Caco-2 (cell line): ENCODE results near the gene SRGAP2. TPM values are rescaled to one million over a fixed set of nuclear protein-coding genes. Genes with fewer than 3 reads are reported as not detected.
"Not testable (repeated sequence)": the region's sequence is repeated elsewhere in the genome, so short reads cannot be mapped to it uniquely, and the experiment has no call there.

Source experiments
- BruUV-seq: library from RNA; stranded (reverse); fragments of 400-500 nt; replicated peaks from 2 replicates; lab custom pipeline; 2021; lab: Mats Ljungman, UMichigan
- CTCF ChIA-PET: fragments of 300-600 bp; sonication (Branson Sonifier 250); formaldehyde crosslinking; loops from one replicate; lab custom pipeline; 2022; ENCODE audit warnings: antibody characterized with exemption; lab: Charles Lee
- POLR2A ChIA-PET: fragments of 300-600 bp; sonication (Branson Sonifier 250); formaldehyde crosslinking; loops from one replicate; lab custom pipeline; 2022; ENCODE audit warnings: antibody characterized with exemption; lab: Charles Lee
- DNase-seq, 2 experiments: peaks; one replicate each; pipeline versions ENCODE4 v3.0.0 to v3.0.0-alpha.2; 2020 to 2022
- H3K27me3 ChIP-seq: replicated peaks from 2 replicates; pipeline ENCODE4 v1.6.0; 2011; ENCODE audit warnings: low read length; ENCODE audit not compliant: control insufficient read depth, insufficient read depth
- H3K36me3 ChIP-seq: 2 replicates; pipeline ENCODE4 v1.5.1; 2011; ENCODE audit warnings: low read length; ENCODE audit not compliant: control insufficient read depth, insufficient read depth
- H3K4me1 ChIP-seq: fragments of 250-450 bp; sonication (Bioruptor Pico); 2 replicates; pipeline ENCODE4 v1.5.1; 2020; ENCODE audit warnings: mild to moderate bottlenecking
- H3K4me3 ChIP-seq: 2 replicates; pipeline ENCODE4 v1.5.1; 2011; ENCODE audit warnings: low read depth, mild to moderate bottlenecking, control low read depth, low read length
- H3K9me3 ChIP-seq: fragments of 250-450 bp; sonication (Bioruptor Pico); 2 replicates; pipeline ENCODE4 v1.5.1; 2020; ENCODE audit warnings: mild to moderate bottlenecking, moderate library complexity
- H3K27ac Mint-ChIP-seq: one replicate; pipeline ENCODE4 v1.8.0; 2022; ENCODE audit warnings: mixed read lengths; ENCODE audit not compliant: unreplicated experiment
- H3K27me3 Mint-ChIP-seq: one replicate; pipeline ENCODE4 v1.8.0; 2022; ENCODE audit warnings: mixed read lengths; ENCODE audit not compliant: insufficient read depth, unreplicated experiment
- H3K36me3 Mint-ChIP-seq: one replicate; pipeline ENCODE4 v1.8.0; 2022; ENCODE audit warnings: mild to moderate bottlenecking, mixed read lengths; ENCODE audit not compliant: insufficient read depth, unreplicated experiment
- H3K4me1 Mint-ChIP-seq: one replicate; pipeline ENCODE4 v1.8.0; 2022; ENCODE audit warnings: low read depth, mixed read lengths; ENCODE audit not compliant: unreplicated experiment
- H3K4me3 Mint-ChIP-seq: one replicate; pipeline ENCODE4 v1.8.0; 2022; ENCODE audit warnings: mild to moderate bottlenecking, moderate library complexity, mixed read lengths; ENCODE audit not compliant: unreplicated experiment
- H3K9me3 Mint-ChIP-seq: one replicate; pipeline ENCODE4 v1.8.0; 2022; ENCODE audit warnings: mixed read lengths; ENCODE audit not compliant: unreplicated experiment
- intact Hi-C: fragments of 100-400 bp; cut with micrococcal nuclease; formaldehyde crosslinking; loops from one replicate; pipeline ENCODE4 v1.10.0; 2022; ENCODE audit not compliant: unreplicated experiment
- total RNA-seq: library from RNA; stranded (reverse); gene quantifications from 2 replicates; pipeline ENCODE4 v1.2.3, GENCODE V29; 2022

SRGAP2 gene
- total RNA-seq, 1 experiment from 2014 or later: 23.7 TPM

DNA sequence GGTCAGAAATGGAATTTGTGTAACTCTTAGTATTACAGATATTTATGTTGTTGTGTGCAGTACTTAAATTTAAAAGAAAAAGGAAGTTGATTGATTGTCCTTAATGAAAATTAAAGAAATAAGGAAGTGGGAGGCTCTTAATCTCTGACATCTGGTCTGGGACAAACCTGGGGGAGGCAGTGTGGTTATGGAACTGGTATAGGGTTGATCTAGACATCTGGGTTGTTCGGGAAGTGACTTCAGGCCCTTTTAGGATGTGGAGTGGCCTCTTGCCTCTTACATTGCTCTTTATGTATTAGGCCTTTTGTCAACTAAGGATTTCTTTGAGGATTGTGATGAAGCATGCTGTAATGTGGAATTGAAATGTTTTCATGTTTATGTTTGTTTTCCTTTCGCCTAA is 15.4 kb downstream of the SRGAP2 start:
- intact Hi-C loops, H3K4me1 Mint-ChIP-seq, H3K36me3 Mint-ChIP-seq, H3K27me3 Mint-ChIP-seq, CTCF ChIA-PET, H3K36me3 ChIP-seq, H3K9me3 ChIP-seq, H3K4me1 ChIP-seq, POLR2A ChIA-PET, H3K4me3 Mint-ChIP-seq, H3K4me3 ChIP-seq, H3K27ac Mint-ChIP-seq, H3K9me3 Mint-ChIP-seq, DNase-seq, BruUV-seq, H3K27me3 ChIP-seq: not testable (repeated sequence)

DNA sequence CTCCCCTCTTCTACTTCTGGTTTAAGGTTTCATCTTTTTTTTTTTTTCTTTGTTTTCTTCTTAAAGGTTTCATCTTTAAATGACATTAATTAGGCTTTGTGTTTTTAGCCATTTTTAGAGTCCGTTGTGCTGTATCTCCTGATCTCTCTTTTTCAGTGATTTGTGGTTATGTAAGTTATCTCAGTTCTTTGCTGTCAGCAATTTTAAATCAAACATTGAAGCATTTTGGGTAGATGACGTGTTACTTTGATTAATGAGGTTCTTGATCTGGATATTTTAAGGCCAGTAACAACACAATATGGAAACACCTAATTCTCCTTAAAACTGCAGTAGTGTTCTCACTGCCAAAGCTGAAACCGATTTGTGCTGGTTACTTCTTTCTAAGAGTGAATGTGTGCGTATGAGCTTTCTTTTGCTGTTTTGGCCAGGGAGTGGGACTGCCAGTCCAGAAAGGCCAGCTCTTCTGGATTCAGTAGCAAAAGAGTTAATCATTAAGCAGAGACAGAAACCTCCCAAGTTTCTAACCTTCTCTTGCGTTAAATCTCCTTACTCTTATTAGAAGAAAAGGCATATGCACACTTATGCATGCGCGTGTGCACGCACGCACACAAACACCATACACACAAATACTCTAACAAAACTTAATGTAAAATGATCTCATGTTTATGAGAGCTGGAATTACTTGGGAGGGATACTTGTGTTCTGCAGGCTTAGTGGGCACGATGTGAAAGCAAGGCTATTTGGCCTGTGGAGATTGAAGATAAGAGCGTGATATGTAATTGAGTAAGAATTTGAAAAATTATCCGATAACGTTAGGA is 16.4 kb downstream of the SRGAP2 start:
- peak overlapping the region; percentile 57 for H3K4me3 Mint-ChIP-seq
- not testable (repeated sequence) for H3K36me3 Mint-ChIP-seq

DNA sequence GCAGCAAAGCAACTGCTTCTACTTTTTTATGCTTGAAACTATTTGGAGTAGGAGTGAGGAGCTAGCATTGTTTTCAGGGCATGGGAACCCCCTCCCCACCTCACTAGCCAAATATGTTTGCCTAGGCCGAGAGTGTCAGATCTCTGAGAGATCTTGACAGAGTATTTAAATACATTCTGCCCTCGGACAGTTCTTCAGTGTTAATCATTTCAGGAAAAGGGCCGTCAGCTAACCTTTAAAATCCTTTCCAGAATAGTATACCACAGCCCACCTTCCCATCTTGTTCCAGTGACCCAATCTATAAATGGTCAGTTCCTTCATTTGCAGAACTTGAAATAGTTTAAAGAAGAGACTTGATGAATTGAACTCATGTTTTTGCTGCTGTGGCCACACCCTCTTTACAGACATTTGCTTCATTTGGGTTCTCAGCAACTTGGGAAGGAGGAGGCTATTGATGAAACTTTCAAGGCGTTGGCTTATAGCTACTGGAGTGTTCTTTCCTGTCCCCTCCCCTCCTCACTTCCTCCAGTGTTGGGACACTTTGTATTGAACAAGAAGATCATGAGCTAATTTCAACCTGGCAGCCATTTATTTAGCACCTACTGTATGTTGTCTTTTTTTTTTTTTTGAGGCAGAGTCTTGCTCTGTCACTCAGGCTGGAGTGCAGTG is 17.1 kb downstream of the SRGAP2 start:
- H3K9me3 Mint-ChIP-seq, CTCF ChIA-PET, H3K4me1 ChIP-seq, H3K9me3 ChIP-seq, H3K36me3 Mint-ChIP-seq, POLR2A ChIA-PET, H3K4me1 Mint-ChIP-seq, intact Hi-C loops, H3K27me3 ChIP-seq, BruUV-seq, H3K27me3 Mint-ChIP-seq, H3K27ac Mint-ChIP-seq, H3K36me3 ChIP-seq, H3K4me3 ChIP-seq: not testable (repeated sequence)
- H3K4me3 Mint-ChIP-seq: peak overlapping the region; percentile 57
- peak in 1 of 2 experiments; percentile 7 for DNase-seq

More for the DNA sequence above, 16.4 kb downstream of the SRGAP2 start:
- DNase-seq, POLR2A ChIA-PET, H3K4me3 ChIP-seq, H3K27me3 Mint-ChIP-seq, intact Hi-C loops, H3K4me1 ChIP-seq, H3K27ac Mint-ChIP-seq, H3K9me3 Mint-ChIP-seq, BruUV-seq, H3K4me1 Mint-ChIP-seq, CTCF ChIA-PET, H3K9me3 ChIP-seq, H3K27me3 ChIP-seq, H3K36me3 ChIP-seq: not testable (repeated sequence)

DNA sequence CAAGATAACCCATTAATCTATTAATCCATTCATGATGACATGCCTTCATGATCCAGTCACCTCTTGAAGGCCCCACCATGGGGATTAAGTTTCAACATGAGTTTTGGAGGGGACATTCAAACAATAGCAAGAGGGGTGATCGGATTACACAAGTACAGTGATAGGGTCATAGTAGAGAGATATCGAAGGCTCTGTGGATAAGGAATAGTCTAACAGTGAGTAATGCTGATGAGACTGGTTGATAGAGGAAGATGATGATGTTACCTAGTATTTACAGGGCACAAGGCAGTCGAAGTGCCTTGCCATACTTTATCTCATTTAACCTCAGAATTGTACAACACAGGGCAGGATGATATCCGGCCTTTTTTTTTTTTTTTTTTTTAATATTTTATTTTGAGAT is 18.2 kb downstream of the SRGAP2 start:
- H3K4me3 Mint-ChIP-seq, intact Hi-C loops, POLR2A ChIA-PET: not testable (repeated sequence)

DNA sequence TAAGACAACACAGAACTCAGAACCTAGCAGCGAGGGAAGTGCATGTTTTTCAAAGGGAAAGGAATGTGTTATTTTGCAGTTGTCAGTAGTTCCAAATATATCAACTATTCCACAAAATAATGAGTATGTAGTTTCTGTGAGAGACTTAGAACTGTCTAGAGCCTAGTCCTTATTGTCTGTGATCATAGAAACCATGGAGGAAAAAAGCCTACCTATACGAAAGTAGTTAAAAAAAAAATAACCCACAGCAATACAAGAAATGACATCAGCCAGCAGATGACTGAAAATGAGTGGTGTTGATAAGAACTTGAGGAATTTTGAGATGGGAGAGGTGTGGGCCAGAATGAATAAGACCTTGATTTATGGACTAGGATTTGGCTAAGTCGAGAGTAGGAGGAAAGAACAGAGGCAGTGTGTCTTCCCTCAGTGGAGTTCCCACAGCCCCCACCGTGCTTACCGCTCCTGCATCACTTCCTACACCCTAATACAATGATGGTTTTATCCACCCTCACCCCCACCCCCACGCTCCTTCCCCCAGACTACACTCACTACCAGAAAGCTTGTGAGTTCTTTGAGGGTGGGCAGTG is 20.9 kb downstream of the SRGAP2 start:
- H3K4me3 ChIP-seq, H3K27me3 ChIP-seq, BruUV-seq, H3K9me3 ChIP-seq, H3K27me3 Mint-ChIP-seq, DNase-seq, H3K36me3 Mint-ChIP-seq, H3K36me3 ChIP-seq, H3K4me1 ChIP-seq, POLR2A ChIA-PET, CTCF ChIA-PET, H3K27ac Mint-ChIP-seq, H3K4me3 Mint-ChIP-seq, H3K4me1 Mint-ChIP-seq, H3K9me3 Mint-ChIP-seq, intact Hi-C loops: not testable (repeated sequence)

More for the DNA sequence above, 18.2 kb downstream of the SRGAP2 start:
- BruUV-seq, H3K9me3 Mint-ChIP-seq, CTCF ChIA-PET, DNase-seq, H3K4me1 ChIP-seq, H3K27me3 Mint-ChIP-seq, H3K36me3 ChIP-seq, H3K36me3 Mint-ChIP-seq, H3K9me3 ChIP-seq, H3K4me3 ChIP-seq, H3K27me3 ChIP-seq, H3K27ac Mint-ChIP-seq, H3K4me1 Mint-ChIP-seq: not testable (repeated sequence)

DNA sequence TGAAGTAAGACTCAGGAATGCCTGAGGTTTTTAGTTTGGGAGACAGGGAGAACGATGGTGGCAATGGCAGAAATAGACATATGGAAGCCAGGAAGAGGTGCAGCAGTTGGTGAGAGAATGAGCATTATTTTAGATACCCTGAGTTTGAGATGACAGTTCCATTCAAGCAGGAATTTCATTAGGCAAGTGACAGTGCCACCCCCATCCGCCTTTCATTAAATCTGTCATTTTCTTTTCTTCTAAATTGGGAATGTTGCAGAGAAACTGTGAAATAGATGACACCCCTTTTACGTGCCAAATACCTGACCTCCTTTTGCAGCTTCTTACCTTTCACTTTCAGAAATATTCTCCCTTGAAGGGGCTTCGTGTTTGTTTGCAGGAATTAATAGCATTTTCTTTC is 22.0 kb downstream of the SRGAP2 start:
- H3K27ac Mint-ChIP-seq, CTCF ChIA-PET, H3K4me3 Mint-ChIP-seq, BruUV-seq, H3K36me3 Mint-ChIP-seq, H3K27me3 ChIP-seq, H3K9me3 Mint-ChIP-seq, H3K4me3 ChIP-seq, H3K9me3 ChIP-seq, intact Hi-C loops, H3K4me1 ChIP-seq, POLR2A ChIA-PET, H3K4me1 Mint-ChIP-seq, H3K36me3 ChIP-seq, DNase-seq, H3K27me3 Mint-ChIP-seq: not testable (repeated sequence)
